Upper lobe of right lung (tissue), 1 donor: ENCODE data around the gene SSMEM1. TPM values are rescaled to one million over a fixed set of nuclear protein-coding genes. Genes with fewer than 3 reads are reported as not detected.

Experiments
- ATAC-seq: fragments of 200-7000 bp; cut with Tn5 transposase; one replicate; pipeline ENCODE4 v1.9.1; 2020; ENCODE audit warnings: mild to moderate bottlenecking, moderate library complexity
- DNase-seq: peaks from one replicate; pipeline ENCODE4 v3.0.0-alpha.2; 2020
- H3K27ac ChIP-seq: fragments of 200-600 bp; one replicate; pipeline ENCODE4 v1.8.0; 2022
- H3K27me3 ChIP-seq: fragments of 200-600 bp; one replicate; pipeline ENCODE4 v1.8.0; 2022; ENCODE audit warnings: mild to moderate bottlenecking
- H3K36me3 ChIP-seq: fragments of 200-600 bp; one replicate; pipeline ENCODE4 v1.8.0; 2022
- H3K4me1 ChIP-seq: fragments of 200-600 bp; one replicate; pipeline ENCODE4 v1.8.0; 2022
- H3K4me3 ChIP-seq: fragments of 200-600 bp; one replicate; pipeline ENCODE4 v1.8.0; 2022; ENCODE audit warnings: mild to moderate bottlenecking
- H3K9me3 ChIP-seq: fragments of 200-600 bp; one replicate; pipeline ENCODE4 v1.8.0; 2022
- CTCF ChIP-seq: fragments of 200-600 bp; IDR thresholded peaks from one replicate; pipeline ENCODE4 v1.8.0; 2022; ENCODE audit warnings: antibody characterized with exemption
- intact Hi-C: fragments of 100-400 bp; cut with DNase I; formaldehyde crosslinking; loops from one replicate; pipeline ENCODE4 v1.11.0; 2022
- long read RNA-seq: library from polyadenylated mRNA; unstranded; transcript quantifications from one replicate; pipeline ENCODE4 v2.0.0, GENCODE V29; 2021
- total RNA-seq: library from RNA; stranded (reverse); fragmentation: NEBNext Ultra II Directional; extraction: Animal tissue kit (Norgen Biotek cat#: 25700); gene quantifications from one replicate; pipeline ENCODE4 v1.2.1, GENCODE V29; 2021
- donor health status: DM: no; HTN: yes; CAD: no; lungs with severe emphysema.

Gene SSMEM1
- total RNA-seq = not detected
- long read RNA-seq = 0 reads

GRCh38 chr7:130207642-130208041, at the start of gene SSMEM1:
TSS of gene SSMEM1 (plus strand) at chr7:130207860. CDS start at chr7:130207911, 51 bp downstream.
- ATAC-seq (no peak), DNase-seq (no peak)
- H3K27me3 ChIP-seq = no peaks in the 10 kb centered on the region
- TF ChIP-seq CTCF = no peak
- H3K9me3 ChIP-seq = no peaks in the 10 kb centered on the region
- H3K4me1 ChIP-seq = peaks cover 8% of the 10 kb centered on the region
- intact Hi-C loops = no loop called here
- H3K27ac ChIP-seq = no peak within 1 kb of the TSS
- H3K4me3 ChIP-seq = no peak within 1 kb of the TSS
- peaks cover 11% of the 10 kb centered on the region for H3K36me3 ChIP-seq

GRCh38 chr7:130160023-130160422, 47.6 kb upstream of the SSMEM1 start:
- Histone ChIP-seq H3K4me3 (no peak overlapping the region), H3K27me3 (no peaks in the 10 kb centered on the region), H3K36me3 (peaks cover 37% of the 10 kb centered on the region), H3K9me3 (no peaks in the 10 kb centered on the region), H3K4me1 (no peaks in the 10 kb centered on the region), H3K27ac (no peak overlapping the region)
- intact Hi-C loops = no loop called here
- DNase-seq (no peak), ATAC-seq (no peak)
- no peak for TF ChIP-seq CTCF

- H3K36me3 ChIP-seq = peaks cover 42% of the 10 kb centered on the region
- no peak for ATAC-seq
Observed at GRCh38 chr7:130160455-130160854, 47.2 kb upstream of the SSMEM1 start.

GRCh38 chr7:130162196-130162595, 45.5 kb upstream of the SSMEM1 start:
- ATAC-seq = no peak
- H3K36me3 ChIP-seq = peaks cover 58% of the 10 kb centered on the region
- intact Hi-C loops = no loop called here

More at GRCh38 chr7:130160455-130160854, 47.2 kb upstream of the SSMEM1 start:
- intact Hi-C loops = no loop called here
- Histone ChIP-seq H3K9me3 (no peaks in the 10 kb centered on the region), H3K4me1 (no peaks in the 10 kb centered on the region), H3K4me3 (no peak overlapping the region), H3K27me3 (no peaks in the 10 kb centered on the region), H3K27ac (no peak overlapping the region)
- DNase-seq = no peak
- TF ChIP-seq CTCF = no peak

GRCh38 chr7:130174237-130174959, 33.3 kb upstream of the SSMEM1 start:
- H3K4me3 ChIP-seq = no peak overlapping the region
- no peaks in the 10 kb centered on the region for H3K9me3 ChIP-seq
- no peak for DNase-seq
- no peak for TF ChIP-seq CTCF
- no peaks in the 10 kb centered on the region for H3K4me1 ChIP-seq
- no peak overlapping the region for H3K27ac ChIP-seq
- no peak for ATAC-seq
- H3K36me3 ChIP-seq = peaks cover 69% of the 10 kb centered on the region
- intact Hi-C loops = no loop called here
- no peaks in the 10 kb centered on the region for H3K27me3 ChIP-seq

More at GRCh38 chr7:130162196-130162595, 45.5 kb upstream of the SSMEM1 start:
- no peak for DNase-seq
- Histone ChIP-seq H3K4me3 (no peak overlapping the region), H3K27ac (no peak overlapping the region), H3K9me3 (no peaks in the 10 kb centered on the region), H3K27me3 (no peaks in the 10 kb centered on the region), H3K4me1 (no peaks in the 10 kb centered on the region)
- TF ChIP-seq CTCF = no peak
